Fibroblast of skin of right biceps (primary cell): ENCODE data around the gene TAF1B.

Experiments
- DNase-seq: peaks from one replicate; pipeline ENCODE4 v3.0.0-alpha.2; 2013

The TAF1B gene

GRCh38 chr2:9808334-9809063 lies 34.8 kb upstream of the TAF1B start:
- DNase-seq: no peak

GRCh38 chr2:9809064-9809356 lies 34.3 kb upstream of the TAF1B start:
- DNase-seq: no peak

- no peak for DNase-seq
Measured at GRCh38 chr2:9809448-9810088, 33.7 kb upstream of the TAF1B start.

- DNase-seq: no peak
Measured at GRCh38 chr2:9811216-9811615, 32.1 kb upstream of the TAF1B start.

GRCh38 chr2:9811679-9812511 lies 31.4 kb upstream of the TAF1B start:
- DNase-seq: no peak

- no peak for DNase-seq
Measured at GRCh38 chr2:9812945-9813311, 30.3 kb upstream of the TAF1B start.

GRCh38 chr2:9813312-9814128 lies 29.8 kb upstream of the TAF1B start:
- peak; percentile 58 for DNase-seq

- no peak for DNase-seq
Measured at GRCh38 chr2:9814129-9814868, 29.0 kb upstream of the TAF1B start.

GRCh38 chr2:9815076-9815475 lies 28.2 kb upstream of the TAF1B start:
- no peak for DNase-seq

GRCh38 chr2:9815844-9816279 lies 27.4 kb upstream of the TAF1B start:
- DNase-seq: peak; percentile 36

GRCh38 chr2:9818097-9818496 lies 25.2 kb upstream of the TAF1B start:
- no peak for DNase-seq

- DNase-seq: no peak
Measured at GRCh38 chr2:9819551-9819950, 23.7 kb upstream of the TAF1B start.

- peak; percentile 69 for DNase-seq
Measured at GRCh38 chr2:9820020-9820973, 23.0 kb upstream of the TAF1B start.

- no peak for DNase-seq
Measured at GRCh38 chr2:9821805-9822445, 21.3 kb upstream of the TAF1B start.

GRCh38 chr2:9824441-9824840 lies 18.8 kb upstream of the TAF1B start:
- no peak for DNase-seq

GRCh38 chr2:9824956-9825720 lies 18.1 kb upstream of the TAF1B start:
- peak; percentile 42 for DNase-seq

- no peak for DNase-seq
Measured at GRCh38 chr2:9826208-9826607, 17.1 kb upstream of the TAF1B start.

GRCh38 chr2:9830685-9831410 lies 12.4 kb upstream of the TAF1B start:
- DNase-seq: no peak

GRCh38 chr2:9831670-9832069 lies 11.6 kb upstream of the TAF1B start:
- DNase-seq: no peak
